Activated B cell treated with CpG ODN at 0.5 μM for 24 hours (primary cell): ENCODE measurements around the gene HPDL. TPM values are rescaled to one million over a fixed set of nuclear protein-coding genes. Genes with fewer than 3 reads are reported as not detected.

ENCODE experiments used
- ATAC-seq: fragments of 200-7000 bp; cut with Tn5 transposase; one replicate; pipeline ENCODE4 v1.10.0; 2021; ENCODE audit warnings: low read depth, mild to moderate bottlenecking, moderate library complexity
- CTCF ChIA-PET: fragments of 350-600 bp; sonication (Branson Sonifier 250); formaldehyde crosslinking; loops from one replicate; lab custom pipeline; 2021; ENCODE audit warnings: antibody characterized with exemption; lab: Charles Lee
- POLR2A ChIA-PET: fragments of 350-600 bp; sonication (Branson Sonifier 250); formaldehyde crosslinking; loops from one replicate; lab custom pipeline; 2021; ENCODE audit warnings: antibody characterized with exemption; lab: Charles Lee
- DNase-seq: peaks from one replicate; pipeline ENCODE4 v3.0.0; 2022
- H3K27ac Mint-ChIP-seq: one replicate; pipeline ENCODE4 v1.8.0; 2020; ENCODE audit warnings: mixed read lengths
- H3K27me3 Mint-ChIP-seq: one replicate; pipeline ENCODE4 v1.8.0; 2021; ENCODE audit warnings: mixed read lengths
- H3K36me3 Mint-ChIP-seq: one replicate; pipeline ENCODE4 v1.8.0; 2021; ENCODE audit warnings: low read depth, mixed read lengths
- H3K4me1 Mint-ChIP-seq: one replicate; pipeline ENCODE4 v1.8.0; 2021; ENCODE audit warnings: mixed read lengths
- H3K4me3 Mint-ChIP-seq: one replicate; pipeline ENCODE4 v1.8.0; 2020; ENCODE audit warnings: mild to moderate bottlenecking, mixed read lengths
- H3K9me3 Mint-ChIP-seq: one replicate; pipeline ENCODE4 v1.8.0; 2020; ENCODE audit warnings: mixed read lengths
- CTCF ChIP-seq: fragments of 200-600 bp; IDR thresholded peaks from one replicate; pipeline ENCODE4 v1.8.0; 2022; ENCODE audit warnings: antibody characterized with exemption, mild to moderate bottlenecking
- intact Hi-C: fragments of 100-400 bp; cut with micrococcal nuclease; formaldehyde crosslinking; loops from one replicate; pipeline ENCODE4 v1.15.1; 2024
- total RNA-seq: library from RNA; stranded (reverse); gene quantifications from 2 replicates; pipeline ENCODE4 v1.2.3, GENCODE V29; 2022

HPDL gene
- total RNA-seq, 1 donor from 2014 or later, result 4.3 TPM

- Mint-ChIP-seq H3K27me3 (no peaks in the 10 kb centered on the region), H3K4me3 (no peak overlapping the region), H3K36me3 (peaks cover 2% of the 10 kb centered on the region), H3K9me3 (no peaks in the 10 kb centered on the region), H3K4me1 (peaks cover 19% of the 10 kb centered on the region), H3K27ac (peak overlapping the region; percentile 75)
- DNase-seq (no peak), ATAC-seq (peak; percentile 81)
- CTCF ChIA-PET, result interaction anchor here (0.8 to 13.9 kb wide), 2 partner anchors 9 to 128 kb away, joined by 4 to 326 read pairs; partner anchors contain the start of gene TESK2
- intact Hi-C loops, result no loop called here
- no peak for TF ChIP-seq CTCF
- POLR2A ChIA-PET, result interaction anchor here (0.9 to 2.7 kb wide), 3 partner anchors 63 to 126 kb away, joined by 3 to 22 read pairs (median 4); partner anchors contain the start of gene TESK2
Measured at GRCh38 chr1:45365051-45365450, 38.4 kb downstream of the HPDL start.

- POLR2A ChIA-PET, result interaction anchor here (0.6 to 1.2 kb wide), 3 partner anchors 23 to 120 kb away, joined by 3 to 6 read pairs (median 3); partner anchors contain the start of gene TESK2
- Mint-ChIP-seq H3K27ac (peak overlapping the region; percentile 6), H3K4me3 (no peak overlapping the region), H3K9me3 (no peaks in the 10 kb centered on the region), H3K27me3 (no peaks in the 10 kb centered on the region), H3K4me1 (peaks cover 47% of the 10 kb centered on the region), H3K36me3 (peaks cover 2% of the 10 kb centered on the region)
- ATAC-seq, result peak; percentile 42
- intact Hi-C loops, result no loop called here
- DNase-seq, result no peak
- CTCF ChIA-PET, result interaction anchor here (0.6 to 1.0 kb wide), 2 partner anchors 11 to 19 kb away, joined by 3 read pairs; no protein-coding TSS in a partner anchor
- TF ChIP-seq CTCF, result no peak
Measured at GRCh38 chr1:45370575-45370974, 43.9 kb downstream of the HPDL start.

- Mint-ChIP-seq H3K9me3 (no peaks in the 10 kb centered on the region), H3K27me3 (no peaks in the 10 kb centered on the region), H3K4me3 (peak overlapping the region; percentile 21), H3K36me3 (peaks cover 3% of the 10 kb centered on the region), H3K4me1 (peaks cover 47% of the 10 kb centered on the region), H3K27ac (peak overlapping the region; percentile 46)
- DNase-seq (no peak), ATAC-seq (no peak)
- intact Hi-C loops, result no loop called here
- CTCF ChIA-PET, result interaction anchor here (0.8 to 2.9 kb wide), 4 partner anchors 9 to 119 kb away, joined by 3 to 14 read pairs (median 5); no protein-coding TSS in a partner anchor
- POLR2A ChIA-PET, result interaction anchor here (0.6 to 1.5 kb wide), 5 partner anchors 15 to 590 kb away, joined by 3 to 12 read pairs (median 5); no protein-coding TSS in a partner anchor
- TF ChIP-seq CTCF, result no peak
Measured at GRCh38 chr1:45373573-45373972, 46.9 kb downstream of the HPDL start.

- CTCF ChIA-PET, result interaction anchor here (1.8 kb wide), 1 partner anchor 118 kb away, joined by 5 read pairs; no protein-coding TSS in a partner anchor
- peak overlapping the region; percentile 14 for H3K27ac Mint-ChIP-seq
- H3K9me3 Mint-ChIP-seq, result no peaks in the 10 kb centered on the region
- no peak for DNase-seq
- ATAC-seq, result peak; percentile 58
- intact Hi-C loops, result no loop called here
- no peak overlapping the region for H3K4me3 Mint-ChIP-seq
- H3K36me3 Mint-ChIP-seq, result peaks cover 7% of the 10 kb centered on the region
- no peaks in the 10 kb centered on the region for H3K27me3 Mint-ChIP-seq
- peaks cover 43% of the 10 kb centered on the region for H3K4me1 Mint-ChIP-seq
- no peak for TF ChIP-seq CTCF
- POLR2A ChIA-PET, result interaction anchor here (0.6 to 1.2 kb wide), 4 partner anchors 10 to 562 kb away, joined by 4 to 9 read pairs (median 6); partner anchors contain the start of gene TESK2
Measured at GRCh38 chr1:45375104-45376090, 48.7 kb downstream of the HPDL start.
